Measurements from ENCODE around the gene NPIPB2. TPM values are rescaled to one million over a fixed set of nuclear protein-coding genes. Genes with fewer than 3 reads are reported as not detected.
"Not testable (repeated sequence)": the region's sequence is repeated elsewhere in the genome, so short reads cannot be mapped to it uniquely, and the experiment has no call there.

Gene NPIPB2
- 1 to 10 TPM in 4 of 6 donors, not detected in 2; 1.4 to 8.7 (median 6.1) TPM for polyA plus RNA-seq (ENCODE audit: low read depth in 6 of 6)

DNA sequence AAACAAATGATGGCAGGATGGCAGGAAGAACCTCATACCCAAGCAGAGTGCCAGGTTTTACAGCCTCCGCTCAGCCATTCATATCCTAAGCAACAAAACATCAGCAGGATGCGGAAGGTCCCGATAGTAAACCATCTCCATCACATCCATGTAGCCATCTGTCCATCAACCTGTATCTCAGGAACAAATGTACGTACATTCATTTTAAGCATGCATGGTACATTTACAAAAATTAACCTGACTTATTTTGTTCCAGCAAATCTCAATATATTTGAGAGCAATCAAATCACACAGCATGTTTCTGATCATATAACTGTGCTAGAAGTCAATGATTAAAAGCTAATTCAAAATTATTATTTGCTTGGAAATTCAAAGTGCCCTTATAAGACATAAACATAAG is at the start of gene NPIPB2:
Gene NPIPB2 (minus strand): TSS at position 101 of the 400 bp plus-strand sequence. CDS start 0 bp downstream, at position 101.
- not testable (repeated sequence) for H3K36me3 Mint-ChIP-seq

GRCh38 chr16:11990702-11991390 is 49.0 kb upstream of the NPIPB2 start:
- Mint-ChIP-seq H3K4me1 (peaks cover 49 to 92% (median 78%) of the 10 kb centered on the region in 3 donors), H3K4me3 (peak overlapping the region in 1 of 8 donors; percentile 56), H3K9me3 (peaks cover 0 to 2% (median 0%) of the 10 kb centered on the region in 7 donors), H3K27me3 (no peaks in the 10 kb centered on the region), H3K27ac (peak overlapping the region in 4 of 6 donors; percentile 69 to 93 (median 88)), H3K36me3 (peaks cover 0 to 6% of the 10 kb centered on the region in 2 donors)
- DNase-seq (no peak), ATAC-seq (ENCODE audit: low read depth in 2 of 2) (no peak)

More for the DNA sequence above, at the start of gene NPIPB2:
- H3K27me3 Mint-ChIP-seq; H3K4me1 Mint-ChIP-seq; DNase-seq; ATAC-seq (ENCODE audit: low read depth in 2 of 2); H3K27ac Mint-ChIP-seq; H3K9me3 Mint-ChIP-seq; H3K4me3 Mint-ChIP-seq: not testable (repeated sequence)

GRCh38 chr16:11988258-11988978 is 46.6 kb upstream of the NPIPB2 start:
- Mint-ChIP-seq H3K27ac (peak overlapping the region in 3 of 6 donors; percentile 10 to 88 (median 16)), H3K9me3 (peaks cover 0 to 2% (median 0%) of the 10 kb centered on the region in 7 donors), H3K4me1 (peaks cover 53 to 92% (median 81%) of the 10 kb centered on the region in 3 donors), H3K4me3 (peak overlapping the region in 1 of 8 donors; percentile 4), H3K36me3 (peaks cover 6 to 8% of the 10 kb centered on the region in 2 donors), H3K27me3 (no peaks in the 10 kb centered on the region)
- no peak for DNase-seq
- no peak for ATAC-seq (ENCODE audit: low read depth in 2 of 2)

- no peaks in the 10 kb centered on the region for H3K27me3 Mint-ChIP-seq
- H3K36me3 Mint-ChIP-seq, result peaks cover 6 to 8% of the 10 kb centered on the region in 2 donors
- DNase-seq (no peak), ATAC-seq (ENCODE audit: low read depth in 2 of 2) (no peak)
- H3K4me3 Mint-ChIP-seq, result peak overlapping the region in 5 of 8 donors; percentile 2 to 15 (median 9)
- peaks cover 50 to 92% (median 83%) of the 10 kb centered on the region in 3 donors for H3K4me1 Mint-ChIP-seq
- H3K27ac Mint-ChIP-seq, result peak overlapping the region in 3 of 6 donors; percentile 8 to 92 (median 36)
- H3K9me3 Mint-ChIP-seq, result peaks cover 0 to 2% (median 0%) of the 10 kb centered on the region in 7 donors
These were observed 44.7 kb upstream of the NPIPB2 start for GRCh38 chr16:11986521-11987057.

DNA sequence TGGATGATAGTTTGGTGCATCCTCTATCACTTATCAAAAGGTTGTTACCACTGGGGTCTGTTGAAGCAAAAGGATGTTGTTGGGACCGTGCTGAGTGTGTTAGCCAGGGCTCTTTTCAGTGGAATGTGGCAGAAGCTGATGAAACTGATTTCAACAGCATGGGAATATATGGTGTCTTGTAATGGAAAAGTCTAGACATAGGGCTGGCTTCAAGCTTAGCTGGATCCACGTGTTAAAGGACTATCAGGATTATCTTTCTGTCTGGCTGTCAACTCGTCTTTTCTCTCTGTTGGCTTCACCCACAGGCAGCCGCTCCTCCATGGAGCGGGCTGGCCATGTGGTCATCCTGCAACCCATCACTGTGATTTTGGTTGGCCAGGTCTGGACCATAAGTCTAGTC is 43.4 kb upstream of the NPIPB2 start:
- no peak for DNase-seq
- H3K27me3 Mint-ChIP-seq, result no peaks in the 10 kb centered on the region
- no peaks in the 10 kb centered on the region for H3K9me3 Mint-ChIP-seq
- H3K4me1 Mint-ChIP-seq, result peaks cover 53 to 95% (median 86%) of the 10 kb centered on the region in 3 donors
- peak overlapping the region in 4 of 6 donors; percentile 72 to 92 (median 90) for H3K27ac Mint-ChIP-seq
- peak overlapping the region in 3 of 8 donors; percentile 26 to 86 (median 33) for H3K4me3 Mint-ChIP-seq
- peaks cover 12% of the 10 kb centered on the region in 2 donors for H3K36me3 Mint-ChIP-seq
- ATAC-seq (ENCODE audit: low read depth in 2 of 2), result no peak

GRCh38 chr16:11980136-11980844 is 38.4 kb upstream of the NPIPB2 start:
- Mint-ChIP-seq H3K4me3 (peak overlapping the region; percentile 70 to 100 (median 98)), H3K36me3 (peaks cover 10 to 27% of the 10 kb centered on the region in 2 donors), H3K27me3 (no peaks in the 10 kb centered on the region), H3K27ac (peak overlapping the region; percentile 65 to 99 (median 98)), H3K4me1 (peaks cover 66 to 93% (median 84%) of the 10 kb centered on the region in 3 donors), H3K9me3 (no peaks in the 10 kb centered on the region)
- DNase-seq, result no peak
- ATAC-seq (ENCODE audit: low read depth in 2 of 2), result peak; percentile 40 to 43

- Mint-ChIP-seq H3K27ac (peak overlapping the region; percentile 77 to 99 (median 98)), H3K4me3 (peak overlapping the region; percentile 93 to 100 (median 99)), H3K4me1 (peaks cover 59 to 86% (median 75%) of the 10 kb centered on the region in 3 donors)
These were observed 37.3 kb upstream of the NPIPB2 start for GRCh38 chr16:11979013-11979672.

GRCh38 chr16:11978080-11978479 is 36.2 kb upstream of the NPIPB2 start:
- Mint-ChIP-seq H3K4me1 (peaks cover 51 to 76% (median 66%) of the 10 kb centered on the region in 3 donors), H3K9me3 (no peaks in the 10 kb centered on the region), H3K27me3 (no peaks in the 10 kb centered on the region), H3K36me3 (peaks cover 10 to 20% of the 10 kb centered on the region in 2 donors), H3K4me3 (peak overlapping the region; percentile 93 to 100 (median 99)), H3K27ac (peak overlapping the region; percentile 77 to 99 (median 98))
- no peak for ATAC-seq (ENCODE audit: low read depth in 2 of 2)
- DNase-seq, result no peak

More at GRCh38 chr16:11979013-11979672, 37.3 kb upstream of the NPIPB2 start:
- peak; percentile 42 to 45 for ATAC-seq (ENCODE audit: low read depth in 2 of 2)
- Mint-ChIP-seq H3K36me3 (peaks cover 10 to 20% of the 10 kb centered on the region in 2 donors), H3K27me3 (no peaks in the 10 kb centered on the region), H3K9me3 (no peaks in the 10 kb centered on the region)
- DNase-seq, result peak; percentile 43

- Mint-ChIP-seq H3K27me3 (no peaks in the 10 kb centered on the region), H3K36me3 (peaks cover 10 to 20% of the 10 kb centered on the region in 2 donors), H3K4me3 (peak overlapping the region; percentile 93 to 100 (median 99)), H3K9me3 (no peaks in the 10 kb centered on the region), H3K27ac (peak overlapping the region; percentile 77 to 99 (median 98)), H3K4me1 (peaks cover 51 to 72% (median 65%) of the 10 kb centered on the region in 3 donors)
- ATAC-seq (ENCODE audit: low read depth in 2 of 2) (no peak), DNase-seq (no peak)
These were observed 35.7 kb upstream of the NPIPB2 start for GRCh38 chr16:11977376-11978041.

GRCh38 chr16:11976850-11977375 is 35.1 kb upstream of the NPIPB2 start:
- no peaks in the 10 kb centered on the region for H3K9me3 Mint-ChIP-seq
- DNase-seq (no peak), ATAC-seq (ENCODE audit: low read depth in 2 of 2) (no peak)
- peak overlapping the region; percentile 93 to 100 (median 99) for H3K4me3 Mint-ChIP-seq
- no peaks in the 10 kb centered on the region for H3K27me3 Mint-ChIP-seq
- peaks cover 10 to 20% of the 10 kb centered on the region in 2 donors for H3K36me3 Mint-ChIP-seq
- H3K4me1 Mint-ChIP-seq, result peaks cover 48 to 66% (median 59%) of the 10 kb centered on the region in 3 donors
- peak overlapping the region; percentile 77 to 99 (median 98) for H3K27ac Mint-ChIP-seq

DNA sequence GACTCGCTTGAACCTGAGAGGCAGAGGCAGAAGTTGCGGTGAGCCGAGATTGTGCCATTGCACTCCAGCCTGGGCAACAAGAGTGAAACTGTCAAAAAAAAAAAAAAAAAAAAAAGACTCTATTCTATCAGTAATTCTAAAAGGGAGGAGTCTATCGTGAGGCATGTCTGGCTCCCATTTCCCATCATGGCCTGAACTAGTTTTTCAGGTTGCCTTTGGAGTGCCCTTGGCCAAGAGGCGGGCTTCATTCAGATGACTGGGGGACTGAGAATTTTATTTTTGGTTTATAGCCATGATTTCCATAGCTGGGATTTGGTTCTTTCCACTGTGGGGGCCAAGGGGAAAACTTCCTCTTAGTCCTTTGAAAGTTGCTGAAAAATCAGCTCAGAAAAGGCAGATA is 31.2 kb upstream of the NPIPB2 start:
- Mint-ChIP-seq H3K27me3 (no peaks in the 10 kb centered on the region), H3K27ac (peak overlapping the region in 4 of 6 donors; percentile 5 to 66 (median 56)), H3K36me3 (peaks cover 0 to 9% of the 10 kb centered on the region in 2 donors), H3K4me3 (peak overlapping the region in 2 of 8 donors; percentile 34 to 38), H3K4me1 (peaks cover 32 to 47% (median 34%) of the 10 kb centered on the region in 3 donors), H3K9me3 (no peaks in the 10 kb centered on the region)
- ATAC-seq (ENCODE audit: low read depth in 2 of 2) (no peak), DNase-seq (no peak)
